GM21737 (cell line): ENCODE results near the gene TIMM10.

Experiments
- ATAC-seq: cut with Tn5 transposase; IDR thresholded peaks from one replicate; pipeline ENCODE4 v1.9.1; 2021; ENCODE audit warnings: mild to moderate bottlenecking, moderate library complexity; ENCODE audit not compliant: unreplicated experiment

Gene TIMM10

DNA sequence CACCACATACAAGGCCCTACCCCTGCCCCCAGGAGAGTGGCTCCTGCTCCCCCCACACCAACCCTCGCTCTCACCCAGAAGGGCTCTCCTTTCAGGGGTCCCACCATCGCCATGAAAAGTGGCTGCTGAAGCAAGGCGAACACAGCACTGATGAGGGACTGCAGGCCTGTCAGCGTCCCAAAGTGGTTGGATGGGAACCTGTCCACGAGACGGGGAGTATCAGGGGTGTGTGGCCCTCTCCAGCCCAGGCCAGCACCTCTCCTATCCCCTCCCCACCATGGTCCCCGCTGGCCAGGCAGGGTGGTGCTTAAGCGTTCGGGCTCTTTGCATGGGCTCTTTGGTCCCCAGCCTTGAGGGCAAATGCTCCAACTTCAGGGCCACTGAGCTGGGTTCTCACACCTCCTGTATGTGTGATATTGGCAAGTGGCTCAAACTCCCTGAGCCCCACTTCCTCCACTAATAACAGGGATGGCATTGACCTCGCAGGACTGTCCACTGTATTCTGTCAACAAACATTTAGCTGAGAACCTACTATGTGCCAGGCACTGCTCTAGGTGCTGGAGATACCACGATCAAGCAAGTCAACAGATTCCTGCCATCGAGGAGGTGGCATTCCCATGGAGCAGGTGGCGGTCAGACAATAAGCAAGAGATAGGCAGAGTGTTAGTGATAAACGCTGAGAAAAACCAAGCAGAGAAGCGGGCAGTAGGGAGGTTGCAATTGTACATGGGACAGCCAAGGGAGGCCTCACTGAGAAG is 43.4 kb downstream of the TIMM10 start:
- no peak for ATAC-seq

DNA sequence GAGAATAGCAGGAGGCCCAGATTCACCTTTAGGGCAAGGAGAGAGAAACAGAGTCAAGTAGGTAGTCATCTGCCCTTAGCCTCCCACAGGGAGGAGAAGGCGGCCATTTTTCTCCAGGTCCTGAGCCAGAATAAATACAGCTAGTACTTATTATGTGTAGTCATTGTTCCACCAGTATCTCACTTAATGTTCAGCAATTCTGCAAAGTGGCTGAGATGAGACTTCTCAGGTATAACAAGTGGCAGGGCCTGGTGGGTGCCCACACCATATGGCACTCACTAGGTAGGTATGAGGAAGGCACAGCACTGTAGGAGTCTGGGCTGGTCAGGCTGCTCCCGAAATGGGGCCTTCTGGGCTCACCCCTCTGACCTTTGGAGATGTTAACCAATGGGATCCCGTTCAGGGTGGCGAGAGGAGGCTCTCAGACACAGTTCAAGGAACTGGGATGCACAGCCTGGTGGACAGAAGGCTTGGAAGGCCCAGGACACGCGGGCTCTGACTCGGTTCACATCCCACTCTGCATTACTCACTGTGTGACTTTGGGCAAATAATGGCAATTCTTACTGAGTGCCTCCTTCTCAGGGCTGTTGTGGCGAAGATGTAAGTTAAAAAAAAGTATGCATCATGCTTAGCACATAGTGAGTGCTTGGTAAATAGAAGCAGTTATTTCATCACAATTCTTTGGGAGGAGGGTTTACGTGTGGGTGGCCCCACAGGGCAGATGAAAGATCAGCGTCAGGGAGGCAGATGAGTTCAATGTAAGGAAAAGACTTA is 45.1 kb downstream of the TIMM10 start:
- no peak for ATAC-seq

DNA sequence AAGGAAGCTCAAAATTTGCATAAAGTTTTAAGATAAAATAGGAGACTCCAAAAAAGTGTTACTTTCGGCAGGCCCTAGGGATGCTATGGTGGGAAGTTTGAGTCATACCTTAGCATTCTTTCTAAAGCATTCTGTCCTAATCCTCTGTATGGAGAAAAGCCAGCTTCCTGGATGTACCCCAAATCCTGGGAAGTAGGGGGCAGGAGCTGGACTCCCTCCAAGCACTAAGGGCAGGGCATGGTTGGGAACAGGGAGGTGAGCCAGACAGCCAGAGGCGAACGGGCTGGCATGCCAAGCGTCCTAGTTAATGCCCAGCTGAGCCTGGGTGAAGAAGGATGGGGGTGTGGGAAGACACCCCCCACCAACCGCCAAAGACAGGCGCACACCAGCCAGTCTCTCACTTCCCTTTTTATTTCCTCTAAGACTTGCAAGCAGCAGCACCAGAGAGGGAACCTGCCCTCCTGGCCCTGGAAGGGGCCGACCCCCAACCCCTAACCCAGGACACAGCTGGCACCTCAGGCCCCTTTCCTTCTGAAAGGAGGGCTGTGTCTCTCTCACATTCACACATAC is 46.3 kb downstream of the TIMM10 start:
- no peak for ATAC-seq

DNA sequence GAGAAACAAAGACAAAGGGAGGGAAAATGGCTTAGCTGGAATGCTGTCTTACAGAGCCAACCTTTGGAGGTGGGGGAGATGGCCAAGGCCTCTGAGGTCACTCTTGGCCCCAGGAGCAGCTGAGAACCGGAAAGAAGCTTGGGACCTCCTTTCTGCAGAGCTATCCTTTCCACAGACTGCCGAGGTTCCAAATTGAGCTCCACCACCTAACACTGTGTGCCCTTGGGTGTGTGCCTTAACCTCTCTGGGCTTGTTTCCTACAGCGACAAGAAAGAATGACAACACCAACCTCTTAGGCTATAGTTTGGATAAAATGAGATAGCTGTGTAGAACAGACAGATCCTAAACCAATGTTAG is 47.0 kb downstream of the TIMM10 start:
- no peak for ATAC-seq

DNA sequence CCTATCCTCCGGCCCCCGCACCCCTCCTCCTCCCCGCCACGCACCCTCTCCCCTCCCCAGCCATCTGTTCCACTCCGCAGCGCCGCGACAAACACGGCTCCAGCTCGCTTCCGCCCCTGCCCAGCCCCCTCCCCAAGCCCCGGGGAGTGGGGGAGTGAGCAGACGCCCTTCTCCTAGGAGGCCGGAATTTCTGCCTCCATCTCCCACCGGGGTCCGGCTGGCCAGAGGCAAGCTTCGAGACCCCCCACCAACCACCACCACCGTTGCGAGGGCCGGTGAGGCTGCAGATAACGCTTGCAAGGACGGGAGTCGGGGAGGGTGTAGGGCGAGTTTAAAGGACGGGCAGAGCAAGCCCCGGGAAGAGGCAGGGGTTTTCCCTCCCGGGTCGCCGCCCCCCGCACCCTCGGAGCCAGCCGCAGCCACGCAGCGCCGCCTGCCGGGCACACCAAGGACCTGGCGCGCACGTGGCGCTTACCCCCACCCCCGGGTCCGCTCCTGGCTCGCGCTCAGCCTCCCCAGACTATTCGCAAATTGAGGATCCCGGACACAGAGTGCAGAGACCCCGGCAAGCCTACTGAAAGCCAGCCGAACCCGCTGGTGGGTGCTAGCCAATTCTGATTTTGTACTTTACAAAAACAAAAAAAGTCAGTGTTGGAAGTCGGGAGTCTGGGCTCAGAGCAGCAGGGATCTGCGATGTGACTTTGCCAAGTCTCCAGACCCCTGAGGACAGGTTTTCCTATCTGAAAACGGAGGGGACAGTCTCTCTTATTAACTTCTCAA is 47.6 kb downstream of the TIMM10 start:
- ATAC-seq: peak; percentile 56

DNA sequence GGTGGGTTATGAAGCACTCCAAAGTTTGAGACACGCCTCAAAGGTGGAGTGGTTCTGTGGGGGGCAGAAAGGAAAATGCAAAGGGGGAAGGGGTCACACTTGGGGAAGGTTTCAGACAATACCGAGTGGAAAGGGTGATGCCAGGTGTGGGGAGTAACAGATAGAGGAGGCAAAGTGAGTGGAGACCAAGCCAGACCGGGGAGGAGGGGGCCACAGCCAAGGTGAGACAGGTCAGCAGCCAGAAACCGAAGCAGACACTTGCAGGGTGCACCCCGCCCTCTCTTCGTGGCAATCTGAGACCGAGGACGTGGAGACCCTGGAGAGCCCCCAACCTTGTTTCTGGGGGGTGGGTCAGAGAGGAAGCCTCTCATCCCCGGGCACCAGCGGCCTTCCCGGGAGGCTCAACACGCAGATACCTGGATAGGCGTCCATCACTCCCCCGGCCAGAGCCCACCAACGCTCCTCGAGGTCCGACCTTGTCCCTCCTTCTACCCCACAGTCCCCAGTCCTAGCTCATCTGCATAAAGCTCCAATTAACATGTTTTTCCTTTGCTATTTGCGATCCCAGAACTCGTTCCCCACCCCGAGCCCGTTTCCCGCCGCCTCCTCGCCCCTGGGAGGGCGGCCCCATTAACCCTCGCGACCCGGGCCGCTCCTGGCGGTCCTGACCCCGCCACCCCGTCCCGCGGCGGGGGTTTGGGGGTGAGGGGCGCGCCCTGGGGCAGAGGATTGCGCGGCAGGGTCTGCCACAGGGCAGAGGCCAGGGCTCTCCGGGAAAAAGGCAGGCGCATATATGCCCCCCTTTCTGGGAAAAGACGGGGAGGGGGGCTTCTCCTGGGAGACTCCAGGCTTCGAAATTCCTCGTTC is 48.4 kb downstream of the TIMM10 start:
- ATAC-seq: no peak

DNA sequence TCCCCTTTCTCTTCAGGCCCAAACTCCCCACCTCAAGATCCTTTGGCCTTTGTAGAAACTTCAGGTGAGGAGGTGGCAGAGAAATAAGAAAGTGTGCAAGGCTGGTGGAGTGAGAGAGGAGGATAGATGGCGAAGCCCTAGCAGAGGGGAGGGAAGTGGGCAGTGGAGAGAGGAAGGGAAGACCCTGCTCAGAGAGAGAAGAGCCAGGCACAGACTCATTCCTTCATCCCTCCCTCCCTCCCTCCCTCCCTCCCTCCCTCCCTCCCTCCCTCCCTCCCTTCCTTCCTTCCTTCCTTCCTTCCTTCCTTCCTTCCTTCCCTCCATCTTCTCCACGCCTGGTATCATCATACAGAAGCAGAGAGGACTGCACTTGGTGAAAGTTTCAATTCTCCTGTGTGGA is 49.2 kb downstream of the TIMM10 start:
- no peak for ATAC-seq

DNA sequence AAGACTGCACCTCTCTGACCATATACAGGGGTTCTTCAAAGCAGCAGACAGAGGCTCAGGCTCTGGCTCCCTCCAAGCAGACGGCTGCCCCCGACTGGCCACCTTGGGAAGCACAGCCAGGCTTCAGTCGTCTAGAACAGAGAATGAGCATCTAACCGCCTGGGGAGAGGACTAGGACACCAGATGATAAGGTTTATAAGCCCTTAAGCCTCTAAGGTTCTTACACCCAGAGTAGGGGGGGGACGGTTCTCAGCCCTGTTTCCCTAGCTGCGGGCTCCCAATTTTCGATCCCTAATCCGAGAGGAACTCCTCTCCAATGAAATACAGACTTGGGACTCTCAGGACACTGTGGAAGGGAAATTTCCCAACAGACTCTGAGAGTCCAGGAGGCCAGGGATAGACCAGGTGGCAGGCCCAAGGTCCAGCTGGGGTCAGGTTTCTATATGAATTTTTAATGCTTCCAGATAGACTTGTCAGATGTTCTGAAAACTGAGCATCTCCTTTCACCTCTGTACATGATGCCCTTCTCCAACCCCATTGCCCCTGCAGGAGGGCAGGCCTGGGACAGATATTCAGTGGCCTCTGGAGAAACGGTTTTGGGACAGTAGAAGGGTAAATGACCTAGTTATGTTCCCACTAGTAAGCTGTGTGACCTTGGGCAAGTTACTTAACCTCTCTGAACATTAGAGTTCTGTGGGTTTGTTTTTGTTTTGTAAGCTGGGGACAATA is 50.0 kb downstream of the TIMM10 start:
- no peak for ATAC-seq

DNA sequence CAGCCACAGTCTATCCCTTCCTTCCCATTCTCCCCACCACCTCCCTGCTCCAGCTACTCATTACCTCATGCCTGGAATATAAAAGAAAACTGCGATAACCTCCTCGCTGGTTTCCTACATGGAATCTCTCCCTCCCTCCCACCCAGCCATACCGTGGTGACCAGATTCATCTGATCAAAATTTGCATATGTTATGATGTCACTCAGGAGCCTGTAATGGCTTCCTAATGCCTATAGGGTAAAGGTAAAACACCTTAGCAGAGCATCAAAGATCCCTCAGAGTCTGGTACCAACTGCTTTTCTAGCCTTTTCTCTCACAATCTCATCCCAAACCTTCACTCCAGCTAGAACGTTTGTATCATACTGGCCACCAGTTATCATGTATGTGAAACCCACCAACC is 50.6 kb downstream of the TIMM10 start:
- ATAC-seq: no peak

DNA sequence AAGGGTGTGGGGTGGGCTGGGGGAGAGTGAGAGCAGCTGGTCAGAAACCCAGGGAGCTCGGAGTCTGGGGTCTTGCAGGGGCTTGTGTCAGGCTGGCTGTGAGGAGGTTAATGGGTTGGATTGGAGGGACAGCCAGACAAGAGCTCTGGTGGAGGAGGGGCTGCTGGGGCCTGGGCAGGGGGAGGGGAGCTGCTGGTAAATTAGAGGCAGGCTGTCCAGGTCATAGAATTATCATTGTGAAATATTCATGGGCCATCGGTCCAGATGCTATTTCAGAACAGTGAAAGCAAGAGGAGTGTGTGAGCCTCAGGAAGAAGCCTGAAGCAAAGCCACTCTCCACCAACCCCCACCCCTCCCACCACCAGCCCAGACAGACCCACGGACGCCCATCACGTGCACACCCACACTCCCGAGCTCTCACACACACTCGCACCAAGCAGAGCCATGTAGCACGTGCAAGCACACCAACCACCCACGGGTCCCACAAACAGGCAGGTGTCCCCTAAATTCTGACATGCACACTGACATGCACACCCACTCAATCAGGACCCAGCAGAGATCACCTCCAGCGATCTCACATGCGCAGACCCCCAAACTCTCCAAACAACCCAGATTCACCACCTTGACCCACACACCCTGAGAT is 51.4 kb downstream of the TIMM10 start:
- ATAC-seq: no peak
